Right lobe of liver (tissue), 6 donors: Measurements from ENCODE around the gene EPHA10. TPM values are rescaled to one million over a fixed set of nuclear protein-coding genes. Genes with fewer than 3 reads are reported as not detected.

Experiments used
- ATAC-seq, 4 donors: fragments of 200-7000 bp; cut with Tn5 transposase; one replicate each; pipeline ENCODE4 v1.9.1; 2020; ENCODE audit warnings: mild to moderate bottlenecking in 4 of 4, moderate library complexity in 4 of 4
- DNase-seq, 3 donors: peaks; one replicate each; pipeline ENCODE4 v3.0.0-alpha.2; 2020
- H3K27ac ChIP-seq, 3 donors: fragments of 200-600 bp; one replicate each; pipeline ENCODE4 v1.8.0; 2022
- H3K27me3 ChIP-seq, 2 donors: fragments of 200-600 bp; one replicate each; pipeline ENCODE4 v1.8.0; 2022
- H3K36me3 ChIP-seq, 4 donors: fragments of 200-600 bp; sonication (generic) in 1 of 4; one replicate each; pipeline versions ENCODE4 v1.5.1 to v1.8.0; 2017 to 2022; ENCODE audit warnings: control low read depth in 1 of 4
- H3K4me1 ChIP-seq, 4 donors: fragments of 200-600 bp; sonication (generic) in 1 of 4; one replicate each; pipeline versions ENCODE4 v1.5.1 to v1.8.0; 2017 to 2022; ENCODE audit warnings: control low read depth in 1 of 4
- H3K4me3 ChIP-seq, 3 donors: fragments of 200-600 bp; one replicate each; pipeline ENCODE4 v1.8.0; 2022
- H3K9me3 ChIP-seq, 4 donors: fragments of 200-600 bp; sonication (generic) in 1 of 4; one replicate each; pipeline versions ENCODE4 v1.5.1 to v1.8.0; 2017 to 2022; ENCODE audit warnings: control low read depth in 1 of 4
- POLR2A ChIP-seq: fragments of 450-650 bp; IDR thresholded peaks from one replicate; pipeline ENCODE4 v1.6.1; 2017; ENCODE audit warnings: antibody characterized with exemption, mild to moderate bottlenecking
- WGBS: methylation state at CpG from one replicate; pipeline ENCODE4 v1.1.6; 2018; ENCODE audit warnings: low coverage, low lambda C conversion rate; ENCODE audit not compliant: insufficient coverage; ENCODE audit errors: missing lambda C conversion rate; 5-methylcytosine and 5-hydroxymethylcytosine counted together
- intact Hi-C, 2 donors: fragments of 100-400 bp; cut with DNase I; formaldehyde crosslinking; loops; one replicate each; pipeline versions ENCODE4 v1.11.2 to v1.14.1; 2022
- total RNA-seq, 6 experiments: library from RNA; depleted of rRNA in 2 of 6; stranded (reverse); fragments of >200 nt in 2 of 6; fragmentation: NEBNext Ultra II Directional in 3 of 6; extraction: Animal tissue kit (Norgen Biotek cat#: 25700) in 3 of 6; gene quantifications; one replicate each; pipeline versions ENCODE4 v1.1.0 to v1.2.4, GENCODE V29; 2016 to 2023
- TF ChIP-seq, protein P1 (sequence below), 4 donors: fragments of 200-600 bp in 3 of 4; fragments of 450-650 bp in 1 of 4; IDR thresholded peaks; one replicate each; pipeline versions ENCODE4 v1.5.1 to v1.8.0; 2016 to 2022; ENCODE audit warnings: antibody characterized with exemption in 4 of 4, mild to moderate bottlenecking in 2 of 4
- donor health status: DM: no; HTN: yes; CAD: no.
- donor health status: DM: no; HTN: no; CAD: no.
- donor health status: DM: no; HTN: no; CAD: no.
- donor health status: DM: no; HTN: yes; CAD: no.
- donor health status: DM: no; HTN: yes; CAD: no.

Gene EPHA10
- total RNA-seq, 6 experiments from 2014 or later = 0.07 to 0.16 TPM; not detected in 4

DNA sequence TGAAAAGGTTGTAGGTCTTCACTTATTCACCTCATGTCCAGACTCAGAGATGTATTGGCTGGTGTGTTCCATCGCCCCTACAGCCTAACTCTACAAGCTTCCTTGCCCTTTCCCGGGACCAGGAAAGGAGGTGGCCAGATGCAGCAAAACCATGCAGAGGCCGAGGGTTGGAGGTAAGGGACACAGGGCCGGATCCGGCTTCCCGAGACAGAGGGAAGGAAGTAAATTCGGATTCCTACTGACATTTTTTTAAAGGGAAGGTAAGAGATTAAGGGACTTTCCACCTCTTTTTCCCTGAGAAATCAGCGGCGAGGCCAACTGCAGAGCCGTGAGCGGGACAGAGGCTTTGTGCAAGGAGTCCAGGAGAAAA lies 12.7 kb downstream of the EPHA10 start:
- no peaks in the 10 kb centered on the region for H3K36me3 ChIP-seq
- TF ChIP-seq, protein P1, sequence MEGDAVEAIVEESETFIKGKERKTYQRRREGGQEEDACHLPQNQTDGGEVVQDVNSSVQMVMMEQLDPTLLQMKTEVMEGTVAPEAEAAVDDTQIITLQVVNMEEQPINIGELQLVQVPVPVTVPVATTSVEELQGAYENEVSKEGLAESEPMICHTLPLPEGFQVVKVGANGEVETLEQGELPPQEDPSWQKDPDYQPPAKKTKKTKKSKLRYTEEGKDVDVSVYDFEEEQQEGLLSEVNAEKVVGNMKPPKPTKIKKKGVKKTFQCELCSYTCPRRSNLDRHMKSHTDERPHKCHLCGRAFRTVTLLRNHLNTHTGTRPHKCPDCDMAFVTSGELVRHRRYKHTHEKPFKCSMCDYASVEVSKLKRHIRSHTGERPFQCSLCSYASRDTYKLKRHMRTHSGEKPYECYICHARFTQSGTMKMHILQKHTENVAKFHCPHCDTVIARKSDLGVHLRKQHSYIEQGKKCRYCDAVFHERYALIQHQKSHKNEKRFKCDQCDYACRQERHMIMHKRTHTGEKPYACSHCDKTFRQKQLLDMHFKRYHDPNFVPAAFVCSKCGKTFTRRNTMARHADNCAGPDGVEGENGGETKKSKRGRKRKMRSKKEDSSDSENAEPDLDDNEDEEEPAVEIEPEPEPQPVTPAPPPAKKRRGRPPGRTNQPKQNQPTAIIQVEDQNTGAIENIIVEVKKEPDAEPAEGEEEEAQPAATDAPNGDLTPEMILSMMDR (IDR thresholded peaks at IDR 0.05) = no peak
- no peak for TF ChIP-seq POLR2A
- no peaks in the 10 kb centered on the region for H3K9me3 ChIP-seq
- intact Hi-C loops = no loop called here
- WGBS = 5% methylated on average over 7 of the region's 11 CpGs
- no peak for DNase-seq
- no peak overlapping the region for H3K4me3 ChIP-seq
- ATAC-seq = no peak
- no peaks in the 10 kb centered on the region for H3K27me3 ChIP-seq
- H3K27ac ChIP-seq = no peak overlapping the region
- no peaks in the 10 kb centered on the region for H3K4me1 ChIP-seq

DNA sequence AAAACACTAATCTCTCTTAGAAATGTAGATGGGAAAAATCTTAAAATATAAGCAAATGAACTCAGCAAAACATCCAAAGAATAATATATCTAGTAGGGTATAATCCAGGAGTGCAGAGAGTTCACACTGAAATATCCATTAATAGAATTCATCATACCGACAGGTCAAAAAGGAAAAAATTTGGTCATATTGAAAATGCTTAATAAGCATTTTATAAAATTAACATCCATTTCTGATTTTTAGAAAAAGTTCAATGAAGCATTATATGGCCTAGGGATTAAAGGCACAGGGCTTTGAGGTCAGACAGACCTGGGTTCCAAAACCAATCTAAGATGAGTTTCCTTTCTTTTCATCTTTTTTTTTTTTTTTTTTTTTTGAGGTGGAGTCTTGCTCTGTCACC lies 16.4 kb downstream of the EPHA10 start:
- Histone ChIP-seq H3K27me3 (no peaks in the 10 kb centered on the region), H3K36me3 (no peaks in the 10 kb centered on the region), H3K9me3 (no peaks in the 10 kb centered on the region), H3K4me3 (no peak overlapping the region), H3K4me1 (no peaks in the 10 kb centered on the region), H3K27ac (no peak overlapping the region)
- ATAC-seq = no peak
- no peak for TF ChIP-seq POLR2A
- TF ChIP-seq, protein P1 (IDR thresholded peaks at IDR 0.05) = no peak
- no peak for DNase-seq
- 82% methylated on average over 1 of the region's 1 CpG for WGBS
- intact Hi-C loops = no loop called here

DNA sequence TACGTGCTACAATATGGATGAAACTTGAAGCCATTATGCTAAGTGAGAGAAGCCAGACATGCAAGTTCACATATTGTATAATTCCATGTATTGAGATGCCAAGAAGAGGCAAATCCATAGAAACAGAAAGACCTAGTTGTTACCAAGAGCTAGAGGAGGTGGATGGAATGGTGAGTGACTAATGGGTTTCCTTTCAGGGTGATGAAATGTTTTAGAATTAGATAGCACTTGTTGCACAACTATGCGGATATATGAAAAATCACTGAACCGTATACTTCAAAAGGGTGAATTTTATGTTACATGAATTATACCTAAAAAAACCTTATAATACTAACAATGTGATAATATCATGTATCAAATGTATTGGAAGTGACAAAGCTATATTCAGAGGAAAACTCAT lies 18.1 kb downstream of the EPHA10 start:
- DNase-seq = no peak
- no peaks in the 10 kb centered on the region for H3K27me3 ChIP-seq
- no peaks in the 10 kb centered on the region for H3K4me1 ChIP-seq
- no peaks in the 10 kb centered on the region for H3K36me3 ChIP-seq
- TF ChIP-seq POLR2A = no peak
- TF ChIP-seq, protein P1 (IDR thresholded peaks at IDR 0.05) = no peak
- 87% methylated on average over 3 of the region's 3 CpGs for WGBS
- no peaks in the 10 kb centered on the region for H3K9me3 ChIP-seq
- no peak for ATAC-seq
- H3K4me3 ChIP-seq = no peak overlapping the region
- intact Hi-C loops = no loop called here
- H3K27ac ChIP-seq = no peak overlapping the region

DNA sequence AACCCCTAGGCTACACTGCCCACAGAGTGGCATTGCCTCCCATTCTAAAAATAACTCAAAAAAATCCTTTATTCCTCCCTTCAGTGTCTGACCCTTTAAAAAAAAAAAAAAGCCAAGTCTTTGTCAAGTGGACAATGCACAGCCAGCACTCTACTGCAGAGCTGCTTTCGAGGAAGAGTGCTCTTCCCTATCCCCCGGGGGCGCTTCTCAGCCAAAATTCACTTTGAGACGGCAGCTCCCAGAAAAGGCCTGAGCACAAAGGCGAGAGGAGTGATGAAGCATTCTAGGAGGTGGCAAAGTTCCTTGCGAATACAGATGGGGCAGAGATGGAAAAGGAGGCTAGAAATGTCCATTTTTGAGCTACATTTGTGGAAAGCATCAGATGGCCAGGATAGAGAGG lies 23.3 kb downstream of the EPHA10 start:
- no peak for ATAC-seq
- DNase-seq = no peak
- H3K9me3 ChIP-seq = no peaks in the 10 kb centered on the region
- no peak overlapping the region for H3K27ac ChIP-seq
- 38% methylated on average over 6 of the region's 6 CpGs for whole genome bisulfite sequencing
- no peak overlapping the region for H3K4me3 ChIP-seq
- no peaks in the 10 kb centered on the region for H3K4me1 ChIP-seq
- no peak for TF ChIP-seq POLR2A
- TF ChIP-seq, protein P1 (IDR thresholded peaks at IDR 0.05) = no peak
- H3K27me3 ChIP-seq = no peaks in the 10 kb centered on the region
- no peaks in the 10 kb centered on the region for H3K36me3 ChIP-seq
- intact Hi-C loops = no loop called here

DNA sequence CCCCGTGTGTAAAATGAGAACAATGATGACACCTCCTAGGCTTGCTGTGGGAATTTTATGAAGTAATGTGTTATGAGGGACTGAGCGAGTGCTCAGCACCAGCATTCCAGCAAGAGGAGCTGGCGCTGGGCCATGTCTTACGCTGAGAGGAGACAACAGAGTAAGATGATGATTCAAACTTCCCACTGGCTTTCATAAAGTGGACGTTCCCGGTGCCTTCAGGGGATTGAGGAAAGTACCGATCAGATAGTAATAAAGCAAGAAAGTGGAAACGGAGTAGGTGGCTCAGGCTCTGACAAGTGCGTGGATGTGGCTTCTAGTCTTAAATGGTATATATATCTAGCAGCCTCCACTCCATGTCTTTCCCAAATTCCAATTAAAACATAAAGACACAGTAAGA lies 23.8 kb downstream of the EPHA10 start:
- ATAC-seq (no peak), DNase-seq (no peak)
- 63% methylated on average over 9 of the region's 9 CpGs for WGBS
- H3K9me3 ChIP-seq = no peaks in the 10 kb centered on the region
- H3K4me3 ChIP-seq = no peak overlapping the region
- intact Hi-C loops = no loop called here
- no peaks in the 10 kb centered on the region for H3K36me3 ChIP-seq
- no peaks in the 10 kb centered on the region for H3K4me1 ChIP-seq
- TF ChIP-seq, protein P1 (IDR thresholded peaks at IDR 0.05) = no peak
- no peak for TF ChIP-seq POLR2A
- H3K27ac ChIP-seq = no peak overlapping the region
- no peaks in the 10 kb centered on the region for H3K27me3 ChIP-seq
